ENCODE data around the gene LCT.

LCT gene

GRCh38 chr2:135825550-135826176 is 11.3 kb downstream of the LCT start:
- ATAC-seq (ENCODE audit: low read depth) (peak; percentile 19; the same call in 1 of the 3 replicates), DNase-seq (ENCODE audit: low spot score) (no peak)
- Histone ChIP-seq H3K4me3 (ENCODE audit: severe bottlenecking) (no peak overlapping the region), H3K27me3 (ENCODE audit: insufficient read depth, poor library complexity, severe bottlenecking) (no peaks in the 10 kb centered on the region), H3K9me3 (ENCODE audit: severe bottlenecking) (no peaks in the 10 kb centered on the region), H3K36me3 (ENCODE audit: low read depth) (no peaks in the 10 kb centered on the region), H3K27ac (ENCODE audit: poor library complexity, severe bottlenecking) (no peak overlapping the region), H3K4me1 (ENCODE audit: insufficient read depth, poor library complexity, severe bottlenecking) (no peaks in the 10 kb centered on the region)
- TF ChIP-seq CTCF (IDR thresholded peaks at IDR 0.05; ENCODE audit: poor library complexity, severe bottlenecking) = no peak

DNA sequence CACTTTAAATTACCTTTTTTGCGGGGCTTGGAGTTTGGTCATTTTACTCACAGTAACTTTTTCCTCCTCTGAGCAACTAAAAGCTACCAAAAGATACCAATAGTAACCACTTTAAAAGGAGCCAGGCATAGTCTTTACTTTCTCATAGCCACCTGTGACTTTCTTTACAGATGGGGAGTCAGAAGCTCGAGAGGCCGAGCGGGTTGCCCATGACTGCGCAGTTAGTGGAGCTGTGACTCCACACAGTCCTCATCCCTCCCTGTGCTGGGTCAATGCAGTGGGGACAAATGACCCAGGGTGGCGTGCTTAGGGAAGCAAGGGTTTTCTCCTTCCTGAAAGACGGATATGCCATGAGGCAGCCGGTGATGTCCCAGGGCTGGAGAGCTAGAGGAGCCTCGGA is 11.9 kb downstream of the LCT start:
- H3K27ac ChIP-seq (ENCODE audit: poor library complexity, severe bottlenecking) = no peak overlapping the region
- no peaks in the 10 kb centered on the region for H3K36me3 ChIP-seq (ENCODE audit: low read depth)
- no peak for TF ChIP-seq CTCF (IDR thresholded peaks at IDR 0.05; ENCODE audit: poor library complexity, severe bottlenecking)
- H3K4me1 ChIP-seq (ENCODE audit: insufficient read depth, poor library complexity, severe bottlenecking) = no peaks in the 10 kb centered on the region
- DNase-seq (ENCODE audit: low spot score) = no peak
- H3K9me3 ChIP-seq (ENCODE audit: severe bottlenecking) = no peaks in the 10 kb centered on the region
- ATAC-seq (ENCODE audit: low read depth) = 0 out of 3 replicates have a peak, but pooled peaks have one; percentile 14
- H3K4me3 ChIP-seq (ENCODE audit: severe bottlenecking) = no peak overlapping the region
- H3K27me3 ChIP-seq (ENCODE audit: insufficient read depth, poor library complexity, severe bottlenecking) = no peaks in the 10 kb centered on the region

DNA sequence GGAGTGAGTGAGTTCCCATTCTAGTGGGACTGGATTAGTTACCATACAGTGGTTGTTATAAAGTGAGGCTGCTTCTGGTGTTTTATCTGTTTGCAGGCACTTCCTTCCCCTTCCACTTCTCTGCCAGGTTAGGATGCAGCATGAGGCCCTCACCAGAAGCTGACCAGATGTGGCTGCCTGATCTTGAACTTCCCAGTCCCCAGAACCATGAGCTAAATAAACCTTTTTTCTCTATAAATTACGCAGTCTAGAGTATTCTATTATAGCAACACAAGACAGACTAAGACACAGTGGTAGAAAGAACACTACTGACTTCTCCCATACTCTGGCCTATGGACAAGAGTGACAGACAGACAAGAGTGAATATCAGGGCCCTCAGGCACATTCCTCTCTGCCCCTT is 14.1 kb downstream of the LCT start:
- no peaks in the 10 kb centered on the region for H3K27me3 ChIP-seq (ENCODE audit: insufficient read depth, poor library complexity, severe bottlenecking)
- TF ChIP-seq CTCF (IDR thresholded peaks at IDR 0.05; ENCODE audit: poor library complexity, severe bottlenecking) = no peak

DNA sequence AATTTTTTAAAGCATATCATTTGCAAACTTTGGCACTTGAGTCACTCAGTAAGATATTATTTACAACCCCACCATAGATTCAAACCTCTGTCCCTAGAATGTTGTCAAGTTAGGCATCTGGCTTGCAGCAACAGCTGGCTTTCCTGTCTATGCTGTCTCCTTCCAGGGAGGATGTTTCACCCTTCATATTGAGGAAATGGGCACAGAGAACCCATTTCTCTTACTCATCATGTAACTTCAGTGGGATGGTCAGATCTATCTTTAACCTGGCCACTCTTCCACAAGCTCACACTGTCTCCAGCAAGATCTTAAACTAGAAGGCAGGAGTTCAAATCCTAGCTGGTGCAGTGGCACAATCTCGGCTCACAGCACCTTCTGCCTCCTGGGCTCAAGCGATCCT is 15.8 kb downstream of the LCT start:
- no peak overlapping the region for H3K27ac ChIP-seq (ENCODE audit: poor library complexity, severe bottlenecking)
- ATAC-seq (ENCODE audit: low read depth) (no peak), DNase-seq (ENCODE audit: low spot score) (no peak)
- no peaks in the 10 kb centered on the region for H3K4me1 ChIP-seq (ENCODE audit: insufficient read depth, poor library complexity, severe bottlenecking)
- no peaks in the 10 kb centered on the region for H3K36me3 ChIP-seq (ENCODE audit: low read depth)
- no peak overlapping the region for H3K4me3 ChIP-seq (ENCODE audit: severe bottlenecking)
- H3K27me3 ChIP-seq (ENCODE audit: insufficient read depth, poor library complexity, severe bottlenecking) = no peaks in the 10 kb centered on the region
- no peaks in the 10 kb centered on the region for H3K9me3 ChIP-seq (ENCODE audit: severe bottlenecking)
- TF ChIP-seq CTCF (IDR thresholded peaks at IDR 0.05; ENCODE audit: poor library complexity, severe bottlenecking) = no peak

More for the DNA sequence above, 14.1 kb downstream of the LCT start:
- ATAC-seq (ENCODE audit: low read depth) (no peak), DNase-seq (ENCODE audit: low spot score) (no peak)
- Histone ChIP-seq H3K9me3 (ENCODE audit: severe bottlenecking) (no peaks in the 10 kb centered on the region), H3K36me3 (ENCODE audit: low read depth) (no peaks in the 10 kb centered on the region), H3K4me1 (ENCODE audit: insufficient read depth, poor library complexity, severe bottlenecking) (no peaks in the 10 kb centered on the region), H3K27ac (ENCODE audit: poor library complexity, severe bottlenecking) (no peak overlapping the region), H3K4me3 (ENCODE audit: severe bottlenecking) (no peak overlapping the region)

- H3K4me3 ChIP-seq (ENCODE audit: severe bottlenecking) = no peak overlapping the region
- H3K36me3 ChIP-seq (ENCODE audit: low read depth) = no peaks in the 10 kb centered on the region
- H3K9me3 ChIP-seq (ENCODE audit: severe bottlenecking) = no peaks in the 10 kb centered on the region
- ATAC-seq (ENCODE audit: low read depth) = peak; percentile 21; the same call in 1 of the 3 replicates
- DNase-seq (ENCODE audit: low spot score) = no peak
- H3K27ac ChIP-seq (ENCODE audit: poor library complexity, severe bottlenecking) = no peak overlapping the region
- H3K4me1 ChIP-seq (ENCODE audit: insufficient read depth, poor library complexity, severe bottlenecking) = no peaks in the 10 kb centered on the region
- no peak for TF ChIP-seq CTCF (IDR thresholded peaks at IDR 0.05; ENCODE audit: poor library complexity, severe bottlenecking)
- no peaks in the 10 kb centered on the region for H3K27me3 ChIP-seq (ENCODE audit: insufficient read depth, poor library complexity, severe bottlenecking)
Observed at GRCh38 chr2:135820003-135820618, 16.9 kb downstream of the LCT start.
